Chondrocyte (in vitro differentiated cells): ENCODE results near the gene STARD6. TPM values are rescaled to one million over a fixed set of nuclear protein-coding genes. Genes with fewer than 3 reads are reported as not detected.

ENCODE experiments used
- DNase-seq: peaks from one replicate; pipeline ENCODE4 v3.0.0; 2021; ENCODE audit warnings: mixed read lengths, low spot score
- H3K27ac Mint-ChIP-seq: one replicate; pipeline ENCODE4 v1.8.0; 2021; ENCODE audit warnings: mild to moderate bottlenecking, moderate library complexity, mixed read lengths; ENCODE audit not compliant: unreplicated experiment
- H3K27me3 Mint-ChIP-seq: 2 replicates; pipeline ENCODE4 v1.8.0; 2021; ENCODE audit warnings: low read depth, mixed read lengths
- H3K36me3 Mint-ChIP-seq: 2 replicates; pipeline ENCODE4 v1.8.0; 2021; ENCODE audit warnings: low read depth, mixed read lengths
- H3K4me1 Mint-ChIP-seq: 2 replicates; pipeline ENCODE4 v1.8.0; 2021; ENCODE audit warnings: low read depth, mild to moderate bottlenecking, mixed read lengths
- H3K4me3 Mint-ChIP-seq: one replicate; pipeline ENCODE4 v1.8.0; 2021; ENCODE audit warnings: mild to moderate bottlenecking, moderate library complexity, mixed read lengths; ENCODE audit not compliant: unreplicated experiment
- H3K9me3 Mint-ChIP-seq: 2 replicates; pipeline ENCODE4 v1.8.0; 2021; ENCODE audit warnings: low read depth, mixed read lengths
- CTCF ChIP-seq: fragments of 200-600 bp; sonication (generic); IDR thresholded peaks from 2 replicates; pipeline ENCODE4 v1.5.0; 2021; ENCODE audit warnings: antibody characterized with exemption, mild to moderate bottlenecking, moderate library complexity
- total RNA-seq: library from RNA; stranded (reverse); gene quantifications from 3 replicates; pipeline ENCODE4 v1.2.1, GENCODE V29; 2021

Gene STARD6
- total RNA-seq, 1 donor from 2014 or later, result not detected

GRCh38 chr18:54338230-54338629, 19.4 kb downstream of the STARD6 start:
- no peaks in the 10 kb centered on the region for H3K4me1 Mint-ChIP-seq
- H3K9me3 Mint-ChIP-seq, result peaks cover 14% of the 10 kb centered on the region
- no peak overlapping the region for H3K27ac Mint-ChIP-seq
- no peak overlapping the region for H3K4me3 Mint-ChIP-seq
- peaks cover 2% of the 10 kb centered on the region for H3K27me3 Mint-ChIP-seq
- H3K36me3 Mint-ChIP-seq, result no peaks in the 10 kb centered on the region
- no peak for TF ChIP-seq CTCF
- DNase-seq, result no peak

- no peaks in the 10 kb centered on the region for H3K36me3 Mint-ChIP-seq
- H3K9me3 Mint-ChIP-seq, result peaks cover 11% of the 10 kb centered on the region
- DNase-seq, result no peak
- H3K27me3 Mint-ChIP-seq, result no peaks in the 10 kb centered on the region
- no peaks in the 10 kb centered on the region for H3K4me1 Mint-ChIP-seq
- no peak overlapping the region for H3K27ac Mint-ChIP-seq
- H3K4me3 Mint-ChIP-seq, result no peak overlapping the region
- no peak for TF ChIP-seq CTCF
Measured at GRCh38 chr18:54335638-54336173, 22.0 kb downstream of the STARD6 start.

GRCh38 chr18:54330768-54331548, 26.7 kb downstream of the STARD6 start:
- H3K27ac Mint-ChIP-seq, result no peak overlapping the region
- DNase-seq, result no peak
- no peaks in the 10 kb centered on the region for H3K36me3 Mint-ChIP-seq
- H3K4me3 Mint-ChIP-seq, result no peak overlapping the region
- TF ChIP-seq CTCF, result peak; percentile 71
- H3K9me3 Mint-ChIP-seq, result no peaks in the 10 kb centered on the region
- H3K27me3 Mint-ChIP-seq, result no peaks in the 10 kb centered on the region
- no peaks in the 10 kb centered on the region for H3K4me1 Mint-ChIP-seq

GRCh38 chr18:54329787-54330186, 27.9 kb downstream of the STARD6 start:
- Mint-ChIP-seq H3K36me3 (no peaks in the 10 kb centered on the region), H3K27ac (no peak overlapping the region), H3K27me3 (no peaks in the 10 kb centered on the region), H3K4me1 (no peaks in the 10 kb centered on the region), H3K9me3 (no peaks in the 10 kb centered on the region), H3K4me3 (no peak overlapping the region)
- no peak for DNase-seq
- TF ChIP-seq CTCF, result no peak

GRCh38 chr18:54327818-54328217, 29.8 kb downstream of the STARD6 start:
- Mint-ChIP-seq H3K27me3 (no peaks in the 10 kb centered on the region), H3K36me3 (no peaks in the 10 kb centered on the region), H3K4me3 (no peak overlapping the region), H3K27ac (no peak overlapping the region), H3K4me1 (no peaks in the 10 kb centered on the region), H3K9me3 (no peaks in the 10 kb centered on the region)
- no peak for DNase-seq
- TF ChIP-seq CTCF, result no peak
